Erythroblast (primary cell): Measurements from ENCODE around the gene GNB5.
"Not testable (repeated sequence)": the region's sequence is repeated elsewhere in the genome, so short reads cannot be mapped to it uniquely, and the experiment has no call there.

Experiments used
- DNase-seq, 2 experiments: peaks; one replicate each; lab custom pipeline; 2025; lab: John Stamatoyannopoulos, UW
- GATA1 ChIP-seq: IDR thresholded peaks from 2 replicates; pipeline ENCODE4 v1.6.1; 2011; ENCODE audit warnings: low read depth, mild to moderate bottlenecking, control low read depth, low read length, moderate library complexity
- POLR2A ChIP-seq: IDR thresholded peaks from 2 replicates; pipeline ENCODE4 v1.6.1; 2011; ENCODE audit warnings: mild to moderate bottlenecking, low read length

The GNB5 gene

GRCh38 chr15:52191207-52191606, at the start of gene GNB5:
Gene GNB5 (minus strand): TSS chr15:52191392. CDS start chr15:52184676, 6,716 bp downstream.
- DNase-seq, result no peak
- no peak for TF ChIP-seq GATA1
- no peak for TF ChIP-seq POLR2A

- TF ChIP-seq POLR2A, result no peak
- no peak for DNase-seq
These were observed 49.0 kb upstream of the GNB5 start for GRCh38 chr15:52240166-52240565.

DNA sequence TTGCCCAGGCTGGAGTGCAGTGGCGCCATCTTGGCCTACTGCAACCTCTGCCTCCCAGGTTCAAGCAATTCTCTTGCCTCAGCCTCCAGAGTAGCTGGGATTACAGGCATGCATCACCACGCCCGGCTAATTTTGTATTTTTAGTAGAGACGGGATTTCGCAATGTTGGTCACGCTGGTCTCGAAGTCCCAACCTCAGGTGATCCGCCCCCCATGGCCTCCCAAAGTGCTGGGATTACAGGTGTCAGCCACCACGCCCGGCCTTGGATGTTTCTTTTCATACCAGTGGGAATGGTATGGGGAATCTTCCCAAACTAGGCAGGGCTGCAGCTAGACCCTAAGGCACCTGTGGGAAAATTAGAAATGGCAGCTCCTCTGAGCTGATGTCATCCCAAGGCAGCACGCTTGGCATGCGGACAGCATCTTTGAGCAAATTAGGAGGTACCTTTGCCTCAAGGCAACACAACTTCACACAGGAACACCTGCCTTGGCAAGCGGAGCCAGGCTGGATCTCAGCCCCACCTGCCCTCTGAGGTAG, 47.9 kb upstream of the GNB5 start:
- DNase-seq, result not testable (repeated sequence)

- TF ChIP-seq POLR2A (no peak), GATA1 (no peak)
- no peak for DNase-seq
These were observed 47.0 kb upstream of the GNB5 start for GRCh38 chr15:52238149-52238548.

GRCh38 chr15:52236013-52236412, 44.8 kb upstream of the GNB5 start:
- TF ChIP-seq GATA1 (no peak), POLR2A (no peak)
- no peak for DNase-seq

DNA sequence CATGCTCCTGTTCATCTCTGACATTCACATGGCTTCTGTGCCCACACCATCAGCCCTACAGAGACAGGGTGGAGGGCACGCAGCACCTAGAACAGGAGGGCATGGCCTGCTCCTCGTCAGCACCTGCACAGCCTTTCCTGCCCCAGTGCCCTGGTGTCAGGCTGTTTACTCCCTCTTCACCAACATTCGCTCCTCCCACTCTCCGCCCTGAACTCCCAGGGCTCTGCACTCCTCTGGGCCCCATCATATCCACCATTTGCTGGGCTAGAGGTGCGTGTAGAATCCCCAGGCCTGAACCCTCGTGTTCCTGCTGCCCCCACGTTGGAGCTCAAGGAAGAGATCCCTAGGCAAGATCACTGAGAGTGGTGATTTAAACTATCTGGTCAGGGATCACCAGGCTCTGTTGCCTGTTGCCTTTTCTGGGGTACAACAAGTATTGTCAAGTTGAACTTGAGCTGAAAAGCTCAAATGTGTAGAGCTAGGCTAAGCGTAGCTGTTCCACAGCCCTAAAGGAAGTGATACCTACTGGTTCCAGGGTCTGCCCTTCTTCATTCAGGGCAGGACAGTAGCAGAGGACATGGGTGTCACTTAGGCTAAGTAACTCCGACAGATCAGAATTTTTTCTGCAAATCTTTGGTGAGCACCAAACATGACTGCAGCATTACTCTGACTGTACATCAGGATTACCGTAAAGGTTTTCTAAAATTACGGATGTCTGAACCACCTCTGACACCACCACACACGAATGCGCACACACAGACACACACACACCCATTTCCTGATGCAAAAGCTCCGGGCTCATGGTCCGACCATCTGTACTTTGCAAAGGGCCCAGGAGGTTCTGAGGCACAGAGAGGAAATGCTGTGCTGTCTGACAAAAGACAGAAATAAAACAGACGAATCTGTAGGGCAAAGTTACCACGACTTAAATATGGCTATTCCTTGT, 43.7 kb upstream of the GNB5 start:
- DNase-seq, result no peak
- TF ChIP-seq GATA1 (no peak), POLR2A (no peak)

- DNase-seq, result no peak
- no peak for TF ChIP-seq GATA1
These were observed 42.2 kb upstream of the GNB5 start for GRCh38 chr15:52233405-52233804.

DNA sequence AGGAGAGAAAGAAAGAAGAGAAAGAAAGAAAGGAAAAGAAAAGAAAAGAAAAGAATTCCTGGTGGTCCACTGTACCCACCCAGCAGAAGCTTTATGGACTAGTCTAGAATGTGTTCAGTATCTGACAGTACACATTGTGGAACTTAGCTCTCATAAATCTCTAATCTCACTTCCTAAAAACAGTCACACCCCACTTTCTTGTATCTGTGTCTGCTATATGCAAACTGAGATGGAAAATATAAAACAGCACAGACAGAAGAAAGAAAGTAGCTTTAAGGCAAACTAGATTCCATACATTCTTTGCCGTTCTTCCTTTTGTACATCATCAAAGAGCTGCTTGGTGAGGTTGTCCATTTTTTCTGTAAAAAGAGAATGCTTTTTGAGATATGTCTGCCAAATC, 41.1 kb upstream of the GNB5 start:
- no peak for DNase-seq
- TF ChIP-seq POLR2A (no peak), GATA1 (no peak)

DNA sequence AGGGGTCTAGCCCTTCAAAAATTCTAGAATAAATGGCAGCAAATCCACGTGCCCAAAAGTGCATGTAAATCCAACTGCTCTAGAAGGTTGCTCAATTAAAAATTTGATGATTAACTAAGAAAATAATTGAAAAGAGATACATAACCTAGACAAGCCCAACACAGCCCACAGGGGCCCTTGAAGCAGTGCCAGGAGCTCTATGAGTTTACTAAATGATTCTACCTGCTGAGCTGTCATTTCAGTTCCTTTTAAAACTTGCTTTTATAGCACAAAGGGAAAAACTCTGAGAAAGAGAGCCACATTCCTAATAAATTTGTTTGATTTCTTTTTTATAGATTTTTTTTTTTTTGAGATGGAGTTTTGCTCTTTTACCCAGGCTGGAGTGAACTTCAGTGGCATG, 38.9 kb upstream of the GNB5 start:
- no peak for DNase-seq
- no peak for TF ChIP-seq GATA1
- no peak for TF ChIP-seq POLR2A

- TF ChIP-seq GATA1, result no peak
- TF ChIP-seq POLR2A, result no peak
- no peak for DNase-seq
These were observed 37.7 kb upstream of the GNB5 start for GRCh38 chr15:52228921-52229320.

DNA sequence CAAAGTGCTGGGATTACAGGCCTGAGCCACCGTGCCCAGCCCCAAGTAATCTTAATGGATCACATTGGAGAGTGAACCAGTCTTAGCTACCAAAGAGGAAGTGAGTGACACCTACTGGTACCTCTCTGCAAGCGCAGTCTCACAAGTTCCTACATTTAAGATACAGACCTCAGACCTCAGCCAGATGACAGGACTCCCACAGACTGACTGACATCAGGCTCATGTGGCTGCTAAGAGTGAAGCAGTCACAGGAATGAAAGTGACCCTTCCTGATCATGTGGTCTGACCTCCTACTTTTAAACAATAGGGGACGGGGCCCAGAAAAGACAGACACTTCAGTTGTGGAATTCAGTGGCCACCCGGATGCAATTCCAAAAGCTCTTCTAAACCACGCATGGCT, 36.3 kb upstream of the GNB5 start:
- peak; percentile 72 to 76 for DNase-seq
- TF ChIP-seq GATA1 (no peak), POLR2A (no peak)

- TF ChIP-seq POLR2A (no peak), GATA1 (no peak)
These were observed 34.0 kb upstream of the GNB5 start for GRCh38 chr15:52225230-52225629.

DNA sequence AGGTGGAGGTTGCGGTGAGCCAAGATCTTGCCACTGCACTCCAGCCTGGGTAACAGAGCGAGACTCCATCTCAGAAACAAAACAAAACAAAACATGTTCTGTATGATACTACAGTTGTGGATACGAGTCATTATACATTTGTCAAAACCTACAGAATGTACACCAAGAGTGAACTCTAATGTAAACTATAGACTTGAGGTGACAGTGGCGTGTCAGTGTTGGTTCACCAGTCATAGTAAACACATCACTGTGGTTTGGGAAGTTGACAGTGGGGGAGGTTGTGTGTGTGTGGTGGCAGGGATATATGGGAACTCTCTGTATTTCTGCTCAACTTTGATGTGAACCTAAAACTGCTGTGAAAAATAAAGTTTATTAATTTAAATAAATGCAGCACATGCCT, 33.0 kb upstream of the GNB5 start:
- no peak for DNase-seq
- no peak for TF ChIP-seq GATA1
- TF ChIP-seq POLR2A, result no peak

More at GRCh38 chr15:52225230-52225629, 34.0 kb upstream of the GNB5 start:
- no peak for DNase-seq

DNA sequence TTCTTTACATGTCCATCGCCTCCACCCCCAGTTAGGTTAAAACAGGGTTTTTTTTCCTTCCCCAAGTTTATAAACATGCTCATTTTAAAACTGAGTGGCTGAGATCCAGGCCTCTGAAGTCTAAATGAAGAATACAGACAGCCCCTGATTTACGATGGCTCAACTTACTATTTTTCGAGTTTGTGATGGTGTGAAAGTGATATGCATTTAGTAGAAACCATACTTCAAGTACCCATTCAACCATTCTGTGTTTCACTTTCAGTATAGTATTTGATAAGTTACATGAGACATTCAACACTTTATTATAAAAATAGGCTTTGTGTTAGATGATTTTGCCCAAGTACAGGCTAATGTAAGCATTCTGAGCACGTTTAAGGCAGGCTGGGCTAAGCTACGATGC, 30.5 kb upstream of the GNB5 start:
- TF ChIP-seq GATA1 (no peak), POLR2A (no peak)
- no peak for DNase-seq
